ENCODE data around the gene IL15.

IL15 gene

DNA sequence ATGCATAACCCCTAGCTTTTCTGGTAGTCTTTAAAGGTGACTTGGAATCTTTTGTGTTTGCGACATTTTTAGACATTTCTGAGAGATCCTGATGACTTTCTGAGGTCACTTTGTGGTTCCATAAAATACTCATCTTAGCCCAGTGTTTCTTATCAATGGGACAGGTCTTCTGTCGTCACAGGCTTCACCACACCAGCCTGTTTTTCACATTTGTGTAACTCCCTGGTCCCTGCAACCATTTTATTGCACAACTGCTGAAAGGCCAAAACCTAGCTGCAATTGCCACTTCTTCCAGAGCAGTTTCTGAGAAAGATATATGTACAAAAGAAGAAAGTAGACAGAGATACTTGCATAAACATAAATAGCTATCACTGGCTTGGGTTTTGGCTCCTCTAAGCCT, 120.9 kb downstream of the IL15 start:
- H3K79me2 ChIP-seq (ENCODE audit: low read length) = no peaks in the 10 kb centered on the region
- no peaks in the 10 kb centered on the region for H3K36me3 ChIP-seq (replicated peaks; ENCODE audit: low read depth, low read length)
- H3K27me3 ChIP-seq (ENCODE audit: low read depth, low read length) = no peaks in the 10 kb centered on the region
- H3K4me1 ChIP-seq (ENCODE audit: low read length) = no peaks in the 10 kb centered on the region
- no peaks in the 10 kb centered on the region for H4K20me1 ChIP-seq (ENCODE audit: insufficient read depth, low read length)
- no peaks in the 10 kb centered on the region for H3K9me3 ChIP-seq (ENCODE audit: insufficient read depth, low read length)
- no peak overlapping the region for H3K4me2 ChIP-seq (ENCODE audit: low read length)
- no peak overlapping the region for H3K9ac ChIP-seq (ENCODE audit: low read length)
- no peak overlapping the region for H2AFZ ChIP-seq (ENCODE audit: low read depth, low read length)
- no peak overlapping the region for H3K4me3 ChIP-seq (ENCODE audit: low read length)
- TF ChIP-seq, protein P1, sequence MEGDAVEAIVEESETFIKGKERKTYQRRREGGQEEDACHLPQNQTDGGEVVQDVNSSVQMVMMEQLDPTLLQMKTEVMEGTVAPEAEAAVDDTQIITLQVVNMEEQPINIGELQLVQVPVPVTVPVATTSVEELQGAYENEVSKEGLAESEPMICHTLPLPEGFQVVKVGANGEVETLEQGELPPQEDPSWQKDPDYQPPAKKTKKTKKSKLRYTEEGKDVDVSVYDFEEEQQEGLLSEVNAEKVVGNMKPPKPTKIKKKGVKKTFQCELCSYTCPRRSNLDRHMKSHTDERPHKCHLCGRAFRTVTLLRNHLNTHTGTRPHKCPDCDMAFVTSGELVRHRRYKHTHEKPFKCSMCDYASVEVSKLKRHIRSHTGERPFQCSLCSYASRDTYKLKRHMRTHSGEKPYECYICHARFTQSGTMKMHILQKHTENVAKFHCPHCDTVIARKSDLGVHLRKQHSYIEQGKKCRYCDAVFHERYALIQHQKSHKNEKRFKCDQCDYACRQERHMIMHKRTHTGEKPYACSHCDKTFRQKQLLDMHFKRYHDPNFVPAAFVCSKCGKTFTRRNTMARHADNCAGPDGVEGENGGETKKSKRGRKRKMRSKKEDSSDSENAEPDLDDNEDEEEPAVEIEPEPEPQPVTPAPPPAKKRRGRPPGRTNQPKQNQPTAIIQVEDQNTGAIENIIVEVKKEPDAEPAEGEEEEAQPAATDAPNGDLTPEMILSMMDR (IDR thresholded peaks at IDR 0.05; ENCODE audit: low read depth, low read length) = no peak
- no peak for TF ChIP-seq EZH2phosphoT487 (IDR thresholded peaks at IDR 0.05; ENCODE audit: low read depth)
- H3K27ac ChIP-seq (ENCODE audit: low read length) = no peak overlapping the region

DNA sequence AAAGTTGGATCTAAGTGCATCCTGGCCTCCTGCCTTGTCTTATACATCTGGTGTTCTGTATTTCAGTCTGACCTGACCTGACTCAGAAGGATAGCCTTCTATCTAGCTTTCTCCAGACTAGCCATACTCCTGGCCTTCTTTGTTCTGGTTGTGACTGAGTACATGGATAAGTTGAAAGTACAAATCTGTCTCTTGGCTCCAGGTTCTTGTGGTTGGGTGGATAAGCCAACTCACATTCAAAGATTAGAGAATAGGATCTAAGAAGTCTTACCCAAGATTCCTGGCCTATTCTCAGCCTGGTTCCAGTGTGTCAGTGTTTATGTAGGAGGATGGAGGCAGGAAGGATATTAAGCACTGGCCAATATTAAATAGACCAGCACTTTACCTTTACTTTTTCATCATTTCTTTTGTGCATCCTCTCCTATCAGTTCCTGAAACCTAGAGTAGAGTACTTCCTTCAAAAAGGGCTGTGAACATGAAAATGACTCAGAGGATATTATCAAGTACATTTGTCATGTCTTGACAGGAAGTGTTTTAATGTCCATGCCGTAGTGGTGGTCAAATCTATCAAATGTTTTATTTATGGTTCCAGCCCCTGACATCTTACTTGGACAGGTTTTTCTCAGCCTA, 123.5 kb downstream of the IL15 start:
- Histone ChIP-seq H3K4me2 (ENCODE audit: low read length) (no peak overlapping the region), H3K9me3 (ENCODE audit: insufficient read depth, low read length) (no peaks in the 10 kb centered on the region), H3K4me1 (ENCODE audit: low read length) (no peaks in the 10 kb centered on the region), H3K27ac (ENCODE audit: low read length) (no peak overlapping the region), H3K27me3 (ENCODE audit: low read depth, low read length) (no peaks in the 10 kb centered on the region), H3K4me3 (ENCODE audit: low read length) (no peak overlapping the region), H2AFZ (ENCODE audit: low read depth, low read length) (no peak overlapping the region), H3K9ac (ENCODE audit: low read length) (no peak overlapping the region), H3K79me2 (ENCODE audit: low read length) (no peaks in the 10 kb centered on the region), H4K20me1 (ENCODE audit: insufficient read depth, low read length) (no peaks in the 10 kb centered on the region), H3K36me3 (replicated peaks; ENCODE audit: low read depth, low read length) (no peaks in the 10 kb centered on the region)
- TF ChIP-seq, protein P1 (IDR thresholded peaks at IDR 0.05; ENCODE audit: low read depth, low read length) = no peak
- TF ChIP-seq EZH2phosphoT487 (IDR thresholded peaks at IDR 0.05; ENCODE audit: low read depth) = no peak

- H3K27ac ChIP-seq (ENCODE audit: low read length) = no peak overlapping the region
- H3K9me3 ChIP-seq (ENCODE audit: insufficient read depth, low read length) = no peaks in the 10 kb centered on the region
- H2AFZ ChIP-seq (ENCODE audit: low read depth, low read length) = no peak overlapping the region
- TF ChIP-seq, protein P1 (IDR thresholded peaks at IDR 0.05; ENCODE audit: low read depth, low read length) = no peak
- H3K79me2 ChIP-seq (ENCODE audit: low read length) = no peaks in the 10 kb centered on the region
- no peaks in the 10 kb centered on the region for H4K20me1 ChIP-seq (ENCODE audit: insufficient read depth, low read length)
- no peak overlapping the region for H3K4me3 ChIP-seq (ENCODE audit: low read length)
- H3K27me3 ChIP-seq (ENCODE audit: low read depth, low read length) = no peaks in the 10 kb centered on the region
- H3K36me3 ChIP-seq (replicated peaks; ENCODE audit: low read depth, low read length) = no peaks in the 10 kb centered on the region
- no peak overlapping the region for H3K9ac ChIP-seq (ENCODE audit: low read length)
- H3K4me1 ChIP-seq (ENCODE audit: low read length) = no peaks in the 10 kb centered on the region
- no peak overlapping the region for H3K4me2 ChIP-seq (ENCODE audit: low read length)
Measured at GRCh38 chr4:141761926-141762325, 125.5 kb downstream of the IL15 start.

DNA sequence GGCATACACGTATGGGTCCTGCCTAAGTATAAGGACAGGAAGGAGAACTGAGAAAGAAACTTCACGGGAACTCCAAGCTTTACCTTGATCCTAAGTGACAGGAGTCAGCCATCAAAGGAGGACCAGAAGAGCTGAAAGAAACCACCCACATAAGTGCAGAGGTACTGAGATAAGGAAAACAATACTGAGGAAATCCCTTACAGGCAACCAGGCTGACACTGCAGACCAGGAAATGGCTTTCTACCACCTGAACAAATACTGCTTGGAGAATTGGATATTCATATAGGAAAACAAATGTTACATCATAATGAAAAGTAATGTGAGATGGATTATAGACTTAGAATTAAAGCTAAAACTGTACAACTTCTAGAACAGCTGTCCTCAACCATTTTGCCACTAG, 127.0 kb downstream of the IL15 start:
- Histone ChIP-seq H3K4me2 (ENCODE audit: low read length) (no peak overlapping the region), H2AFZ (ENCODE audit: low read depth, low read length) (no peak overlapping the region), H3K9ac (ENCODE audit: low read length) (no peak overlapping the region), H3K27me3 (ENCODE audit: low read depth, low read length) (no peaks in the 10 kb centered on the region), H3K9me3 (ENCODE audit: insufficient read depth, low read length) (no peaks in the 10 kb centered on the region), H3K27ac (ENCODE audit: low read length) (no peak overlapping the region), H3K4me1 (ENCODE audit: low read length) (no peaks in the 10 kb centered on the region), H3K79me2 (ENCODE audit: low read length) (no peaks in the 10 kb centered on the region), H4K20me1 (ENCODE audit: insufficient read depth, low read length) (no peaks in the 10 kb centered on the region), H3K36me3 (replicated peaks; ENCODE audit: low read depth, low read length) (no peaks in the 10 kb centered on the region), H3K4me3 (ENCODE audit: low read length) (no peak overlapping the region)
- no peak for TF ChIP-seq EZH2phosphoT487 (IDR thresholded peaks at IDR 0.05; ENCODE audit: low read depth)
- TF ChIP-seq, protein P1 (IDR thresholded peaks at IDR 0.05; ENCODE audit: low read depth, low read length) = no peak
